Mucosa of rectum (tissue), 2 donors: ENCODE data around the gene PDGFA.

Source experiments
- H3K27ac ChIP-seq, 2 donors: one replicate each; pipeline ENCODE4 v1.7.0; 2013; ENCODE audit warnings: inconsistent platforms in 2 of 2, low read depth in 2 of 2, low read length in 2 of 2
- H3K27me3 ChIP-seq, 2 donors: one replicate each; pipeline ENCODE4 v1.7.0; 2013; ENCODE audit warnings: low read length in 2 of 2; ENCODE audit not compliant: control insufficient read depth in 2 of 2, insufficient read depth in 2 of 2
- H3K36me3 ChIP-seq, 2 donors: one replicate each; pipeline ENCODE4 v1.7.0; 2013; ENCODE audit warnings: low read length in 2 of 2; ENCODE audit not compliant: control insufficient read depth in 2 of 2, insufficient read depth in 2 of 2
- H3K4me1 ChIP-seq, 2 donors: one replicate each; pipeline ENCODE4 v1.7.0; 2013; ENCODE audit warnings: low read length in 2 of 2, mild to moderate bottlenecking in 1 of 2; ENCODE audit not compliant: control insufficient read depth in 2 of 2, insufficient read depth in 2 of 2
- H3K4me3 ChIP-seq, 2 donors: one replicate each; pipeline ENCODE4 v1.7.0; 2013; ENCODE audit warnings: low read length in 2 of 2
- H3K9ac ChIP-seq, 2 donors: one replicate each; pipeline ENCODE4 v1.7.0; 2013; ENCODE audit warnings: low read length in 2 of 2, low read depth in 1 of 2, mild to moderate bottlenecking in 1 of 2
- H3K9me3 ChIP-seq, 2 donors: one replicate each; pipeline ENCODE4 v1.7.0; 2013; ENCODE audit warnings: low read length in 2 of 2; ENCODE audit not compliant: control insufficient read depth in 2 of 2
- donor health status: healthy.
- donor health status: Normal muscosa, but diverticular disease.

Gene PDGFA

GRCh38 chr7:542713-543500 lies 23.3 kb upstream of the PDGFA start:
- H3K36me3 ChIP-seq = no peaks in the 10 kb centered on the region
- no peaks in the 10 kb centered on the region for H3K27me3 ChIP-seq
- no peak overlapping the region for H3K4me3 ChIP-seq
- H3K27ac ChIP-seq = no peak overlapping the region
- no peaks in the 10 kb centered on the region for H3K9me3 ChIP-seq
- H3K9ac ChIP-seq = no peak overlapping the region
- peaks cover 19 to 21% of the 10 kb centered on the region in 2 donors for H3K4me1 ChIP-seq

- peaks cover 24 to 26% of the 10 kb centered on the region in 2 donors for H3K4me1 ChIP-seq
- H3K9me3 ChIP-seq = no peaks in the 10 kb centered on the region
- no peak overlapping the region for H3K27ac ChIP-seq
- no peak overlapping the region for H3K9ac ChIP-seq
- H3K4me3 ChIP-seq = no peak overlapping the region
- no peaks in the 10 kb centered on the region for H3K27me3 ChIP-seq
- H3K36me3 ChIP-seq = no peaks in the 10 kb centered on the region
Observed at GRCh38 chr7:542131-542712, 22.6 kb upstream of the PDGFA start.

GRCh38 chr7:541661-542060 lies 22.0 kb upstream of the PDGFA start:
- Histone ChIP-seq H3K27ac (no peak overlapping the region), H3K4me3 (no peak overlapping the region), H3K27me3 (no peaks in the 10 kb centered on the region), H3K9me3 (no peaks in the 10 kb centered on the region), H3K9ac (no peak overlapping the region), H3K36me3 (no peaks in the 10 kb centered on the region), H3K4me1 (peaks cover 24 to 26% of the 10 kb centered on the region in 2 donors)

GRCh38 chr7:540997-541396 lies 21.4 kb upstream of the PDGFA start:
- no peak overlapping the region for H3K4me3 ChIP-seq
- no peaks in the 10 kb centered on the region for H3K36me3 ChIP-seq
- H3K27me3 ChIP-seq = no peaks in the 10 kb centered on the region
- no peak overlapping the region for H3K9ac ChIP-seq
- H3K9me3 ChIP-seq = no peaks in the 10 kb centered on the region
- H3K4me1 ChIP-seq = peaks cover 24 to 26% of the 10 kb centered on the region in 2 donors
- H3K27ac ChIP-seq = no peak overlapping the region

GRCh38 chr7:540579-540978 lies 20.9 kb upstream of the PDGFA start:
- no peaks in the 10 kb centered on the region for H3K27me3 ChIP-seq
- H3K9ac ChIP-seq = no peak overlapping the region
- peaks cover 24 to 26% of the 10 kb centered on the region in 2 donors for H3K4me1 ChIP-seq
- no peaks in the 10 kb centered on the region for H3K36me3 ChIP-seq
- H3K27ac ChIP-seq = peak overlapping the region; percentile 86 to 89
- H3K4me3 ChIP-seq = no peak overlapping the region
- no peaks in the 10 kb centered on the region for H3K9me3 ChIP-seq

GRCh38 chr7:539731-540411 lies 20.2 kb upstream of the PDGFA start:
- peaks cover 24 to 26% of the 10 kb centered on the region in 2 donors for H3K4me1 ChIP-seq
- no peak overlapping the region for H3K4me3 ChIP-seq
- peak overlapping the region; percentile 86 to 89 for H3K27ac ChIP-seq
- H3K27me3 ChIP-seq = no peaks in the 10 kb centered on the region
- no peaks in the 10 kb centered on the region for H3K9me3 ChIP-seq
- no peaks in the 10 kb centered on the region for H3K36me3 ChIP-seq
- peak overlapping the region; percentile 47 to 60 for H3K9ac ChIP-seq

GRCh38 chr7:538764-539685 lies 19.4 kb upstream of the PDGFA start:
- peak overlapping the region; percentile 25 to 50 for H3K4me3 ChIP-seq
- H3K9me3 ChIP-seq = no peaks in the 10 kb centered on the region
- peak overlapping the region; percentile 92 to 93 for H3K27ac ChIP-seq
- H3K4me1 ChIP-seq = peaks cover 24 to 26% of the 10 kb centered on the region in 2 donors
- no peaks in the 10 kb centered on the region for H3K36me3 ChIP-seq
- peak overlapping the region; percentile 72 to 77 for H3K9ac ChIP-seq
- no peaks in the 10 kb centered on the region for H3K27me3 ChIP-seq

GRCh38 chr7:537911-538634 lies 18.4 kb upstream of the PDGFA start:
- Histone ChIP-seq H3K4me3 (peak overlapping the region; percentile 3 to 25), H3K27ac (peak overlapping the region; percentile 92 to 93), H3K4me1 (peaks cover 24 to 26% of the 10 kb centered on the region in 2 donors), H3K36me3 (no peaks in the 10 kb centered on the region), H3K9ac (peak overlapping the region; percentile 72 to 77), H3K9me3 (no peaks in the 10 kb centered on the region), H3K27me3 (no peaks in the 10 kb centered on the region)

GRCh38 chr7:536231-536630 lies 16.6 kb upstream of the PDGFA start:
- Histone ChIP-seq H3K4me1 (peaks cover 24 to 26% of the 10 kb centered on the region in 2 donors), H3K4me3 (no peak overlapping the region), H3K36me3 (no peaks in the 10 kb centered on the region), H3K27me3 (peaks cover 0 to 5% of the 10 kb centered on the region in 2 donors), H3K27ac (no peak overlapping the region), H3K9ac (no peak overlapping the region), H3K9me3 (no peaks in the 10 kb centered on the region)
